NCI-H524 treated with DMSO at 0.1 percent for 48 hours (cell line): Measurements from ENCODE around the gene CCNL1.

Source experiments
- DNase-seq: peaks from one replicate; lab custom pipeline; 2025; lab: John Stamatoyannopoulos, UW

The CCNL1 gene

DNA sequence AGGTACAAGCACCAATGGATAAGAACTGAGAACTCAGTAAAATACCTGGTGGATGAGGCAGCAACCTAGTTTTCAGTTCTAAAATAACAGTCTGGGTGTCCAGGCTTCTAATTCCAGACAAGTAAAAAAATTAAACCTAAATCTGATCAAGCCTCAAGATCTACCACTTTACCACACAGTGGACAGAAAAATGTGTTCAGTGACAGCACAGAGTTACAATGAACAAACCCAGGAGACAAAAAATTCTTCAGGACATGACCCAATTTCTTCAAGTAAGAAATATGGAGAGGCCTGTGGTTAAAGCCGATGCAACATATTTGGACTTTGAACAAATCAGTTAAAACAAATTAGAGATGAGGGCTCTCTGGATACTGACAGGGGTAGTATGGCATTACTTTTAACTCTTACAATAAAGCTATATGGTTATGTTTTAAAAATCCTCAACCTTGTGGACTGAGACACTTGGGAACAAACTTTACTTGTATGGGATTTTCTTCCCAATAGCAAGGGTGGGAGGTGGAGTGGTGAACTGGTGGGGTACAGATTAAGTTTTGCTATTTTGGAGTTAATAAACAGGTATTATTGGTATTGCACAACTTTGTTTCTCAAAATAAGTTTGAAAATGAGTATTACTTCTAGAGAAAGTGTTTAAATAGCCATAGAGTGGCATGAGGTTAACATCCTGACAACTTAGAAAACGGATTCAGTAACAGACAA lies 14.2 kb downstream of the CCNL1 start:
- DNase-seq, result no peak

DNA sequence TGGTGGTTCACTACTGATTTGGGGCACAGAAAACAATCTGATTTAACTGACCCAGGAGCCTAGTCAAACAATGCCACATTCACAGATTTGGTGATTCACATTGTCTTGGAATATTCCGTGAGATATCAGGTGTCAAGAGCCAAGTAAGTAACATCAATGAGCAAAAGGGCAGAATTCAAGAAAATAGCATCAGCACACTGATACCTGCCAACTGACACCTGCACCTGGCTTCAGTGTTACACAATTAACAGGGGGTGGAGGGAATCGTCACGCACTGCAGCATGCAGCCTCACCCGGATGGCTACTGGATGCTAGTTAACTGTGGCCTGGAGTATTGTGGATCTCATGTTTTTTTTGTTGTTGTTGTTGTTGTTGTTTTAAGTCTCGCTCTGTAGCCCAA lies 17.6 kb downstream of the CCNL1 start:
- DNase-seq, result no peak

DNA sequence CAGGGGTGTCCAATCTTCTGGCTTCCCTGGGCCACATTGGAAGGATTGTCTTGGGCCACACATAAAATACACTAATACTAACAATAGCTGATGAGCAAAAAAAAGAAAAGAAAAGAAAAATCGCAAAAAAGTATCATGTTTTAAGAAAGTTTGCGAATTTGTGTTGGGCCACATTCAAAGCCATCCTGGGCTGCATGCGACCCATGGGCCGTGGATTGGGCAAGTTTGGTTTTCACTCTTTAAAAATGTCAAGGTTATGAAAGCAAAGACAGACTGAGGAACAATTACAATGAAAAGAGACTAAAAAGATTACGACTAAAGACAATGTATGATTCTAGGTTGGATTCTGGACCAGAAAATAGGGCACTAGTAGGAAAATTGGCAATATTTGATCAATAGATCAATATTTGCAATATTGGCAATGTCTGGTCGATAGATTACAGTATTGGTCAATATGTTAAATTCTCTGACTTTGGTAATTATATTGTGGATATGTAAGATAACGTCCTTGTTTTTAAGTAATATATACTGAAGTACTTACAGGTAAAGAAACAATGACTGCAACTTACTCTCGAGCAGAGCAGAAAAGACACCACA lies 19.9 kb downstream of the CCNL1 start:
- no peak for DNase-seq

DNA sequence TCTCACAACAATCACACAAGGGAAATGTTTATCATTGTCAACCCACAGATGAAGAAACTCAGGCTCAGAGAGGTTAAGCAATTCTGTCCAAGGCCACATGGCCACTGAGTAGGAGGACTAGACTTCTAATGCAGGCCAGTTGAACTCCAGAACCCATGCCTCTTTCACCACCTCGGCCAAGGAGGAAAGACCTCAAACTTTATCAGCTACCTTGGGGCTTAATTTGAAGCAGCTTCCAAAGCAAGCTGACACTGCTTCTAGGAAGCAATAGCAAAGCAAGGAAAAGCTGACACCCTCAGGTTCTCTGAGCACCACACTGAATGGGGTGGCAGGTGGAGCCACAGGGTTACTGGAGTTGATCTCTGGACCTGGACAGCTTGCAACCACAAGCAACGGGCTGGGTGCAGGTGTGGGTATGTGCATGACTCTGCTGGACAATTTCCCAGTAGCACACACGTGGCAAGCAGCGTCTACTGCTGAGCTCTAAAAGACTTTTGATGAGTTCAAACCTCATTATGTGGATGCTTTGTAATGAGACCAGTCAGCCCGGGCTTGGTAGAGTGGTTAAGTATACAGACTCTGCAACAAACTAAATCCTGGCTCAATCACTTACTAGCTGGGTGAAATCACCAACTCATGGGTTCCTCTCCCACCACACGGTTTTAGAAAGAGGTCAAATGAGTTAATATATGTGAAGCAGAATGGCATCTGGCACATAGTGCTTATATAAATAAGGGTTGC lies 23.1 kb downstream of the CCNL1 start:
- DNase-seq, result no peak

DNA sequence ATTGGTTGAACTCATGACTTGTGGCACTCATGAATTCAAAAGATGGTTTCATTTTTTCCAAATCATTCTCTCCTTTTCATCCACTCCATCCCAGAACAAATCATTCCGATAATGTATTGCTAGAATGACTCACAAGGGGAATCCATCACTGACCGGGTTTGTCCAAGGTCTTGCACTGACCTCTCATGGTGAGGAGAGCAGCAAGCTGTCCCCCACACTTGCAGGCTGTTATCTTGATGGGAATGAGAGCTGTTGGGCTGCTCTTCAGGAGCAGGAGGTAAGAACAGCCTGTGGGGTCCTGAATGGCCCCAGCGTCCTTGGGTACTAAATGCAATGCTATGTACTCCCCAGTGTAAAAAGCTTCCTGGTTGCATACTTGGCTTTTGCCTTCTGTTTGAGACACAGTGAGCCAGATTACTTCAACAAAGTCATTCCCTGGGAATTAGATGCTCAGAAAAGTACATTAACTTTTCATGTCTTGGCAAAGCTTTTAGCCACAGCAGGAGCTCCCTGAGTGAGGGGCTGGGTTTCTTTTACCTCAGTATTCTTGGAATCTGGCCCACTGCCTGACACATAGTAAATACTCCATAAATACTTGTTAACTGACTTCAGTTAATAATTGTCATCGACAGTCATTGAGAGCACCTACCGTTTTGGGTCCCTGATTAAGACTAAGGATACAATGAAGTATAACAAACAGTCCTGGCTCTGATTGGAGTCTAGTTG lies 24.1 kb downstream of the CCNL1 start:
- no peak for DNase-seq

DNA sequence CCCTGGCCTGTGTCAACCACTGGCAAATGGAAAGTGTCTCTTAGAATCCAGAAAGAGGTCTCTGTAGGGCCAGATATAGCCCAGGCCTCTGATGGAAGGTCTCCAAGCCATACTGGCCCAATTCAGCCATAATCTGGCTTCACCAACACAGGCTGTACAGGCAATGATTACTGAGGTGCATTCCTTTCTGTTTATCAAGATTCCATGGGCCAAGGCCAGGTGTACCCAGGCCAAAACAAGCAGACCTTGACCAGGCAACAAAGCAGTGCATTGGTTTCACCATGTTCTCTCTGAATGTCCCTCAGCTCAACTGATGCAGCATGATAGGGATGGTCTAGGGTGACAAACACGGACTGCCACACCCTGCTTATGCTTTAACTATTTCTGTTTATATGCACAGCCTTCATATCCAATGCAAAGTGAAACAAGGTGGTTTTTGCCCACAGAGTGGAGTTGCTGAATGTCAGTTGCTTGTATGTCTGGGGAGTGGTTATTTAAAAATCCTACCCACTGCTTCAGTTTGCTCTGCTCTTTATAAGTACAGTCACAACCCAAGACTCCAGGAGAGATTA lies 25.2 kb downstream of the CCNL1 start:
- no peak for DNase-seq

DNA sequence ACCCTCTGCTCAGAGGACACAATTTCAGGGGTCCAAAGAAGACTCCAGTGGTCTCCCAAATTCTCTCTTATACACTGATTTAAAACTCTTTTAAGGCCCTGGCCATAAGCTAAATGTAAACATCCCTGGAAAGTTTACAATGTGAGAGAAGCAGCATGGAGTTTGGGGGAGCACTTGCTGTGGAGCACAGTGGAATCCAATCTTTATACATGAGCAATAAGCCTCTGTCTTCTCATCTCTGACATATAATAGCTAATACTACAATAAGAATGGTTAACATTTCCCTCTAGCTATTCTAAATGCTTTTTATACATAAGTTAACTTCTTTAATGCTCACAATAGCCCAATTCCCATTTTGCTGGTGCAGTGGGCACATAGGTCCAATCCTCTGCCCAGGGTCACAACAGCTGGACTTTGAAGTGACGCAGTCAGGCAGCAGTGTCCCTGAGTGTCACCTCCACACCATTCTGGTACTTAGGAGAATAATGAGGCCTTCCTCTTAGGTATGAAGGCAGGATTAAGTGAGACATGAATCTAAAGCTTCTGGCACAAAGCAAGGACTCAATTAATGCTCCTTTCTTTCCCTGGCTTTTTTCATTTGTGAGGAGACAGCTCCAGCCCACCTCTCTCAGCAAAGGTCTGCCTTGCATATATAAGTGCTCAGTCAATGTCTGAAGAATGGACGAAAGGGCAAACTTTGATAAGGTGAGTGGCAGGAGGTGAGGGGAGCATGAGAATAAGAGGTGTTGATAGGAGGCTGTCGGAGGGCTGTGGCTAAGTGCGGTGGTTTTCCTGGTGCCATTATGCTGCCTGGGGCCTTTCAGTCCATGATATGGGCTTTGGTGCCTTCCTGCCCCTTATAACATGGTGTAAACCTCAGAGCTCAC lies 26.3 kb downstream of the CCNL1 start:
- DNase-seq, result no peak

DNA sequence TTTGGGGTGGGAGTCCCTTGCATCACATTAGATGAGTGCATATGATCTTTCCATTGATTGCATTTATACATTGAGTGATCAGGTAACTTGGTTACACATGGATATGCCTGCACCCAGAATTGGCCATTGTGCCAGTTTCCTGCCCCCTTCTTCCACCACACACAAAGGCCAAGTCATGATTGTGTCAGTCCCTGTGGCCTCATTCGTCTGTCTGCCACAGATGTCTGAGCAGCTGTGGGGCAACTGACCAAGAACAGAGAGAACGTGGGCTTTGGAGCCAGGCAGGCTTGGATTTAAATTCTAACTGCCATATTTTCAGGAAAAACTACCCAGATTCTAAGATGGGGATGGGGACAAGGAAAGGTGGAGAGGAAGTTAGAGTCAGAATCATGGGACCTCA lies 27.0 kb downstream of the CCNL1 start:
- DNase-seq, result no peak

DNA sequence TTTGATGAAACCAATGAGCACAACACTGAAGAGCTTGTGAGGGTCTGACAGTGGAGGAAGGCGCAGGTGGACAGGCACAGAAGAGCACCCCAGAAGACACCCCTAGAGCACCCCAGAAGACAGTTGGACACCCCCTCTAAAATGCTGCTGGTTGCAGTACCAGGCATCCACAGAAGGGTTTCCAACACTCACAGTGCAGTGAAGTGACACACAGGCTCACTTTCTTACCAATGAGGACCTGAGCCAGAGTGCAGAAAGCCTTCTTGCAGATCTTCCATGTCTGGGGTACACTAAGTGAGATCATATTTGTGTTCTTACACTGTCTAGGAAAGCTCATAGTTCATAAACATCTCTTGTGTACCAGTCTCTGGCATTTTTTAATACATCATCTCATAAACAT lies 27.6 kb downstream of the CCNL1 start:
- no peak for DNase-seq

DNA sequence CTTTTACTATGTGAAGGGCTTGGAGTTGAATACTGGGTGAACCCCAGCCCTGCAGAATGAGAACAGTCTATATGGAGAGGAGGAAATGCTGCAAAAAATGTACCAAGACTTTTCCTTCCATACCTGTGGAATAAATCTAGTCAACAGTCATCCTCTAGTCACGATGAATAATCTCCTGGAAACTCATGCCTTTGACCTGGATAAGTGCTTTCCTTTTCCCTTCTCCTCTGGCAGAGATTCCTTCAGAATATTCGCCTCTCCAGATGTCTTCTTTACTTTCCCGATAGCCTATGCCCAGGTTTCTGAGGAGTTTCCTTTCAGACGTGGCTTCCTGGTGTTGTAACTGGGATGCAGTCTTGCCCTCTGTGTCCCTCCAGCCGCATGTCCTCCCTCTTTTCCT lies 28.1 kb downstream of the CCNL1 start:
- DNase-seq, result no peak

DNA sequence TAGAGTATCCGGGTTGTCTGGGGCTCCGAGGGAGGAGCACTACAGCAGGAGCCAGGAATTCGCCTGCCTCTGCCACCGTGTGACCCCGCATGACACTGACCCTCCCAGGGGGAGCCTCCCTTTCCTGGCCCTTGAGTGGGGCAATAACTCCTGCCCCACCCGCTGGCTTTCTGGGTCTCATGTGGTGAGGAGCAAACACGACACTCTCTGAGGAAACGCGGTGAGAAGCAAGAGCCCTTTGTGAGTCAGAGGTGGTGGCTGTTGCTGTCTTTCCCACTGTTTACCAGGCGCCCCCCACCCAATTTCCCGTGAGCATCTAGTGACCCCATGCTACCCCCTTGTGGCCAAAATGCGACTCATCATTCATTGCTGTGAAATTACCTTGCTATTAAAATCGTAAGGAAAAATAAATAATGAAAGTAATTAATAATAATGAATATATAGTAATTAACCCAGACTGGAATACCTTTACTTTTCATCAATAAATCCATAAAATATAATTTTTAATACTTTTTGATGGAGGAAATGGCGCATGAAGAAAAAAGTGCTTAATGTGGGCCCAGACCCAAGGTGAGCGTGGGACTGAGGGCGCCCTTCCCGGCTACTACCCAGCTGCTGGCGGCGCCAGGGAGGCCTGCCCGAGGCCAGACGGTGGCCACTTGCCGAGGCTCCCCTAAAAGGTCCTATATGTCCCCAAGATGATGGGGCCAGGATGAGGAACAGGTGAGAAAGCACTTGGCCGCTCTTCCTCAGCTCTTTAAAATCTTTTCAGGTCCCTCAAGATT lies 29.3 kb downstream of the CCNL1 start:
- no peak for DNase-seq

DNA sequence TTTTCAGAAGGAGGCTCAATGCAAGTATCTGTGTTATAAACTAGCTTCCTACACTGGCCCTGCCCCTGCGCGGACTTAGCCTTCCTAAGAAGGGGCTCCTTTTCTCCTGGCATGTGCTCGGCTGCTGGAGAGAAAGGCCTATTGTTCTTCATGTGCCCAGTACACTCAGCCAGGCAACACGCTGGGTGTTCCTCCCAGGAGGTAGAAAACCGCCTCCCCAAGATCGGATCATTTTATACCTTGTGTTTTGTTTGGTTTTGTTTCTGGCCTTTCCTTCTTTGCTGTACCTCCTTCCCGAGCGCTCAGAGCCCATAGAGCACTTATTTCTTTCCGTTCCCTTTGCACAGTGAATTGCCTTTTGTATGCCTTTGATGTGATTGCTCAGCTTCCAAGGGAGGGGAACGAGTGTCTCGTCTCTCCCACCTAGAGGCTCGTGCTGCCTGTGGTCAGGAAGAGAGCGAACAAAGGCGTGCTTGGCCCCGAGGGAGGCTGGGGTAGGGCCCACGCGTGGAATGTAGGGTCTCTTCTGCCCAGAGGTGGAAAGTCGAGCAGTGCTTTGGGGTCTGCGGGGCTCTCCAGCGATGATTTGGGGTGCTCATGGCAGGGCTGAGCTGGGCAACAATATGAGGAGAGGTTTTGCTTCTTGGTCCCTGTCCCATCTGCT lies 30.0 kb downstream of the CCNL1 start:
- no peak for DNase-seq

DNA sequence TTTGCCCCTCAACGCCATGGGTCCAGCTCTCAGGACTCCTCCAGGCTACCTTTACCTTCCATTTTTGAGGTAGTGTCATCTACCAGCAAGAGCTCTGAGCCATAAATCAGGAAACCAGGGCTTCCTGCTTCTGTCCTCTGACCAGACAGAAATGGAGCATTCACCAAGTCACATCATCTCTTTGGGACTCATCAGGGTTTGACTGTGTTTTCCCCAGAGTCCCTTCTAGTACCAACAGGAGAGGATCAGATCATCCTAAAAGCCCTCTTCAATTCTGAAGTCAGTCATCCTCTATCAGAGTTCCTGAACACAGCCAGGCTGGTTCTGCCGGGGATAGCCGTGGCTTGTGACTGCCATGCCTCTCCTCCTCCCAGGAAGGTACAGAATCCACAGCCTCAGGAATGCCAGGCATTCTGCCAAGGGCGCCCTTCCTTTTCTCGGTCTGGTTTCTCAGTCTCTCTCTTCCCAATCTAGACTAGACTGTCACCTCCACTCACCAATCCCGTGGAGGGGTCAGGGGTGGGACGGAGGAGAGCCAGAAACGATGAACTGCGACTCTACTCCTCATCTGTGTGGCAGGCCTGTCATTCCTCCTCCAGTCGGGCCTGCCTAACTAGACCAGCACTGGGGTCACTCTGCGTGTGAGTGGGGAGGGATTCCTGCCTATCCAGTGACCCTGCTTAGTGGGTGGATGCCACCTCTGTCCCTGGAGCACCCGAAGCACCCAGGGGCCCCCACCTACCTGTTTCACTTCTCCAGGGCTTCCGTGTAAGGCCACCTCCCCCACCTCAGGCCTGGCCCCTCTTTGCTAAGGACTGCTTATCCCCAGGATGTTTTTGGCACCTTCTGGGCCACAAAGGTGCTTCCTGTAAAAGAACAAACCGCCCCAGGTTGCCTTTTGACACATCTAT lies 30.9 kb downstream of the CCNL1 start:
- DNase-seq, result no peak

DNA sequence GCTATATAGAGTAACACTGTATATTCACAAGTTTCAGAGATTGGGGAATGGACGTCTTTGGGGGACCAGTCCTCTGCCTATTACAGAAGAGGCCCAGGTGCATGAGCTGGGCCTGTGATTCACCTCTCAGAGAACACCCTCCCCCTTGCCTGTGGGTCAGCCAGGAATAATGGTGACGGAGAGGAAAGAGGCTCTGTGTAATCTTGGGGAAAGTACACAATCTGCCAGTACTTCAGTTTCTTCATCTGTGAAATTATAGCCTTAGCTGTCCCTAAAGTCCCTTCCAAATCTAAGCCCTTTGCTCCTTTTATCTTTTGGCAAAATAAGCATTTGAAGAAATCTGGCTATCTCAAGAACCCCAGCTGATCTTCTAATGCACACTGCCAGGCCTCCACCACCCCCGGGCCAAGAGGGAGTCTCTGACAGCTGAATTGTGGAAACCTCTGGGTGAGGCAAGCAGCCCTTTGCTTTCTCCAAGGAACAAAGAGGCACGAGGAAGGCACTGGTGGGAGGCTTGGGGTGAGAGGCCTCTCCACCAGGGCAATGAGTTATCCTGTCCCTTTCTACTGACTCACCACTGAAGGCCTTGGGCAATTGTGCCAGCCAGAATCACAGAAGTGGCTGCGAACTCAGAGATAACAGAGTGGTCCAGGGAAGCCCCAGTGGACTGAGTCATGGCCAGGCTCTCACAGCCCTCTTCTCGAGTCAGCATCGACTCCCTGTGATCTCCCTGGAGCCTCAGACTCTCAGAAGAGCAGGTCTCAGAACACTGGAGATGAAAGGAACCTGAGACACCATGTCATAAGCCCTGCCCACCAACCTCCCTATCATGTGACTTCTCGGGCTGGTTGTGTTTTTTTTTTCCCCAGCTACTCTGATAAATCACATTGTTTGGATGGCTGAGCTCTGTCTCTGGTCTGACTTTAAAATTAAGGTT lies 31.8 kb downstream of the CCNL1 start:
- no peak for DNase-seq

DNA sequence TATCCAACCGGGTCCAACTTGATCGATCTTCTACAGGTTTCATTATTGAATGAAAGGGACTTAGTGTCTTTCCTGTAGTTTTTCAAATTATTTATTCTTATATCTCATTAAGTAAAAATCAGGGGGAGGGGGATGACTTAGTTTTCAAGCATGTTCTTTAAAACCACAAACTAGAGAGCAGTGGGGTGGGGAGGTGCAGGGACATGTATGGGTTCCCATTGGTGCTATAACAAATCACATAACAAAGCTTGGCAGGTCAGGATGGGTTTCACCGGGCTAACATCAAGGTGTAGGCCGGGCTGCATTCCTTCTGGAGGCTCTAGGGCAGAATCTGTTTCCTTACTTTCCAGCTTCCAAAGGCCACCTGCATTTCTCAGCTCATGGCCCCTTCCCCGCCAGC lies 32.7 kb downstream of the CCNL1 start:
- DNase-seq, result no peak

DNA sequence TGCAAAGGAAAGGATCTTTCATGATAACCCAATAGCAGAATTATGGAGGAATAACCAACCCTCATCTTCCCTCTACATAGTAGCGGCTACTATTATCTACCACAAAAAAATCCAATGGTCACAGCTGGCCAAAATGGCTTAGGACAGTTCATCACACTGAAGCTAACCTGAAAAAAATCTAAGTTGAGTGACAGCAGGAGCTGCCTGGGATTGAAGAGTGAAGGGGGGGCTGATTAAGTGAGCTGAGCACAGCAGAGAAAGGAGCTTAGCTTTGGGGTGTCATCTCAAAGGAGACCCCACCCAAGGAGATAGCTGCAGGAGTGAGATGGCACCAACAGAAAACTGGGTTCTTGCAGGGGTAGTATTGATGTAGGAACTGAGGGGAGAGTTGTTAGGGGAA lies 33.6 kb downstream of the CCNL1 start:
- DNase-seq, result no peak

DNA sequence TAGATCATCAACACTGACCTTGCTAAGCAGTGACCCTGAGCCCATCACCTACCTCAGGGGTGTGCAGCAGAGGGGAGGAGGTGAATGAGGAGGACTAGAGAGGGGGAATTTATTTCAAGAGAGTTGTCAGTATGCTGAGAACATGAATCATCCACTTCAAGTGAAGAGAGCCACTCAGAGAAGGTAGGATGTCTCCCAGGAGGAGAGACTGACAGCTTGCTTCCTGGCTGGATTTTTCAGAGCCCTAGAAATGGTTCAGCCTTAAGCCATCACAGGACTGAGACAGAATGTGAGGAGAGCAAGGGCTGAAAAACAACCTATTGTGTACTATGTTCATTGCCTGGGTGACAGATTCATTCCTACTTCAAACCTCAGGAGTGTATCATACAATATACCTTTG lies 34.8 kb downstream of the CCNL1 start:
- peak; percentile 88 for DNase-seq

DNA sequence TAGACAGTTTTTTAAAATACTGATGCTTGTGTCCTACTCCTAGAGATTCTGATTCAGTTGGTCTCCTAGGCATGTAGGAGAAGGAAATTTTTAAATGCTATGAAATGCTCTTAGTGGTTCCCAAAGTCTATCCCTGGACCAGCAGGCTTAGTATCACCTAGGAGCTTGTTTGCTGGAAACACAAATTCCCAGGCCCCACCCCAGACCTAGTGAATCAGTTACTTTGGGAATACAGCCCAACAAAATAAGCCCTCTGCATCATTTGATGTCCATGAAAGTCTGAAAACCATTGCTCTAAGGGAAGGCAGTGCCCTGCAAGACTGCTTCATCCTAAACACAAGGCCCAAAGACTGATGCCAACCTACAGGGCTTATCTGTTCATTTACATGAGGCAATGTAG lies 36.3 kb downstream of the CCNL1 start:
- no peak for DNase-seq
